GM21737 (cell line): Measurements from ENCODE around the gene SLC39A11.
"Not testable (repeated sequence)": the region's sequence is repeated elsewhere in the genome, so short reads cannot be mapped to it uniquely, and the experiment has no call there.

Source experiments
- ATAC-seq: cut with Tn5 transposase; IDR thresholded peaks from one replicate; pipeline ENCODE4 v1.9.1; 2021; ENCODE audit warnings: mild to moderate bottlenecking, moderate library complexity; ENCODE audit not compliant: unreplicated experiment

SLC39A11 gene

GRCh38 chr17:72804949-72805707 is 287.4 kb downstream of the SLC39A11 start:
- no peak for ATAC-seq

GRCh38 chr17:72802726-72803125 is 289.8 kb downstream of the SLC39A11 start:
- no peak for ATAC-seq

GRCh38 chr17:72797142-72797541 is 295.3 kb downstream of the SLC39A11 start:
- no peak for ATAC-seq

GRCh38 chr17:72795941-72796340 is 296.5 kb downstream of the SLC39A11 start:
- no peak for ATAC-seq

GRCh38 chr17:72794152-72794551 is 298.3 kb downstream of the SLC39A11 start:
- ATAC-seq: no peak

- ATAC-seq: no peak
Observed at GRCh38 chr17:72792771-72793170, 299.7 kb downstream of the SLC39A11 start.

- ATAC-seq: no peak
Observed at GRCh38 chr17:72790190-72790589, 302.3 kb downstream of the SLC39A11 start.

GRCh38 chr17:72789711-72790110 is 302.8 kb downstream of the SLC39A11 start:
- no peak for ATAC-seq

- no peak for ATAC-seq
Observed at GRCh38 chr17:72788950-72789585, 303.4 kb downstream of the SLC39A11 start.

- no peak for ATAC-seq
Observed at GRCh38 chr17:72786209-72786608, 306.3 kb downstream of the SLC39A11 start.

GRCh38 chr17:72782985-72783701 is 309.3 kb downstream of the SLC39A11 start:
- no peak for ATAC-seq

- ATAC-seq: not testable (repeated sequence)
Observed at GRCh38 chr17:72782437-72782836, 310.1 kb downstream of the SLC39A11 start.

- no peak for ATAC-seq
Observed at GRCh38 chr17:72778169-72779151, 314.0 kb downstream of the SLC39A11 start.

GRCh38 chr17:72775919-72776318 is 316.6 kb downstream of the SLC39A11 start:
- ATAC-seq: no peak

GRCh38 chr17:72775237-72775636 is 317.3 kb downstream of the SLC39A11 start:
- no peak for ATAC-seq

GRCh38 chr17:72774236-72774635 is 318.3 kb downstream of the SLC39A11 start:
- no peak for ATAC-seq

- not testable (repeated sequence) for ATAC-seq
Observed at GRCh38 chr17:72773225-72773624, 319.3 kb downstream of the SLC39A11 start.

GRCh38 chr17:72772331-72772821 is 320.1 kb downstream of the SLC39A11 start:
- ATAC-seq: no peak

- no peak for ATAC-seq
Observed at GRCh38 chr17:72771734-72772133, 320.8 kb downstream of the SLC39A11 start.

GRCh38 chr17:72766761-72767356 is 325.6 kb downstream of the SLC39A11 start:
- ATAC-seq: no peak
